H9 (cell line): ENCODE measurements around the gene RABGAP1L. TPM values are rescaled to one million over a fixed set of nuclear protein-coding genes. Genes with fewer than 3 reads are reported as not detected.

Experiments
- DNase-seq: peaks from one replicate; pipeline ENCODE4 v3.0.0-alpha.2; 2017
- H2AFZ ChIP-seq: one replicate; pipeline ENCODE4 v1.6.1; 2013; ENCODE audit warnings: mild to moderate bottlenecking, low read length, control low read depth, moderate library complexity
- H2AK5ac ChIP-seq: 2 replicates; pipeline ENCODE4 v1.6.1; 2013; ENCODE audit warnings: low read length, control low read depth, mixed read lengths; ENCODE audit not compliant: insufficient read length
- H2BK120ac ChIP-seq: one replicate; pipeline ENCODE4 v1.6.1; 2013; ENCODE audit warnings: low read depth, mild to moderate bottlenecking, low read length, control low read depth, inconsistent platforms; ENCODE audit not compliant: poor library complexity, severe bottlenecking
- H2BK12ac ChIP-seq: 2 replicates; pipeline ENCODE4 v1.6.1; 2013; ENCODE audit warnings: low read length, control low read depth, mixed read lengths, low read depth; ENCODE audit not compliant: insufficient read length
- H2BK15ac ChIP-seq: 2 replicates; pipeline ENCODE4 v1.6.1; 2013; ENCODE audit warnings: low read depth, low read length, control low read depth
- H2BK20ac ChIP-seq: one replicate; pipeline ENCODE4 v1.6.1; 2013; ENCODE audit warnings: low read depth, mild to moderate bottlenecking, low read length, control low read depth, inconsistent platforms; ENCODE audit not compliant: poor library complexity, severe bottlenecking
- H2BK5ac ChIP-seq: 2 replicates; pipeline ENCODE4 v1.6.1; 2013; ENCODE audit warnings: low read length, control low read depth, mixed read lengths; ENCODE audit not compliant: insufficient read length
- H3K14ac ChIP-seq: 2 replicates; pipeline ENCODE4 v1.6.1; 2013; ENCODE audit warnings: low read length, control low read depth; ENCODE audit not compliant: insufficient read depth
- H3K18ac ChIP-seq: 2 replicates; pipeline ENCODE4 v1.6.1; 2013; ENCODE audit warnings: low read depth, mild to moderate bottlenecking, mixed read lengths, low read length, control low read depth; ENCODE audit not compliant: insufficient read length
- H3K23ac ChIP-seq: 2 replicates; pipeline ENCODE4 v1.6.1; 2013; ENCODE audit warnings: low read length, control low read depth, mixed read lengths, low read depth; ENCODE audit not compliant: insufficient read length
- H3K23me2 ChIP-seq: 2 replicates; pipeline ENCODE4 v1.6.1; 2013; ENCODE audit warnings: low read depth, mild to moderate bottlenecking, mixed read lengths, low read length, control low read depth; ENCODE audit not compliant: insufficient read length, poor library complexity, severe bottlenecking
- H3K27ac ChIP-seq: 2 replicates; pipeline ENCODE4 v1.5.1; 2013; ENCODE audit warnings: low read length, control low read depth, mixed read lengths, low read depth; ENCODE audit not compliant: insufficient read length
- H3K27me3 ChIP-seq: 2 replicates; pipeline ENCODE4 v1.6.1; 2013; ENCODE audit warnings: low read length, control low read depth, inconsistent platforms; ENCODE audit not compliant: insufficient read depth
- H3K4ac ChIP-seq: 2 replicates; pipeline ENCODE4 v1.6.1; 2013; ENCODE audit warnings: low read depth, mild to moderate bottlenecking, control low read depth, inconsistent platforms, low read length, moderate library complexity
- H3K4me1 ChIP-seq: 2 replicates; pipeline ENCODE4 v1.6.1; 2013; ENCODE audit warnings: low read length, control low read depth, inconsistent platforms; ENCODE audit not compliant: insufficient read depth
- H3K4me2 ChIP-seq: 2 replicates; pipeline ENCODE4 v1.6.1; 2013; ENCODE audit warnings: low read length, control low read depth, mixed read lengths; ENCODE audit not compliant: insufficient read length, insufficient read depth
- H3K56ac ChIP-seq: 2 replicates; pipeline ENCODE4 v1.6.1; 2013; ENCODE audit warnings: low read depth, mild to moderate bottlenecking, mixed read lengths, low read length, control low read depth; ENCODE audit not compliant: insufficient read length
- H3K79me1 ChIP-seq: 2 replicates; pipeline ENCODE4 v1.6.1; 2013; ENCODE audit warnings: low read depth, mild to moderate bottlenecking, moderate library complexity, low read length, control low read depth, inconsistent platforms; ENCODE audit not compliant: insufficient read depth, poor library complexity, severe bottlenecking
- H3K79me2 ChIP-seq: 2 replicates; pipeline ENCODE4 v1.6.1; 2013; ENCODE audit warnings: low read length, control low read depth, inconsistent platforms; ENCODE audit not compliant: insufficient read depth
- H3K9ac ChIP-seq: 2 replicates; pipeline ENCODE4 v1.6.1; 2013; ENCODE audit warnings: low read length, control low read depth, mixed read lengths; ENCODE audit not compliant: insufficient read length; ENCODE audit errors: extremely low read depth
- H3K9me3 ChIP-seq: one replicate; pipeline ENCODE4 v1.6.1; 2013; ENCODE audit warnings: low read depth, low read length, inconsistent platforms; ENCODE audit not compliant: control insufficient read depth
- H3T11ph ChIP-seq: one replicate; pipeline ENCODE4 v1.6.1; 2013; ENCODE audit warnings: mild to moderate bottlenecking, low read length, control low read depth, inconsistent platforms
- H4K20me1 ChIP-seq: one replicate; pipeline ENCODE4 v1.6.1; 2013; ENCODE audit not compliant: control insufficient read depth, insufficient read length, insufficient read depth
- H4K5ac ChIP-seq: 2 replicates; pipeline ENCODE4 v1.6.1; 2013; ENCODE audit warnings: low read depth, mild to moderate bottlenecking, mixed read lengths, low read length, control low read depth; ENCODE audit not compliant: insufficient read length
- H4K8ac ChIP-seq: replicated peaks from 2 replicates; pipeline ENCODE4 v1.6.1; 2013; ENCODE audit warnings: low read length, control low read depth, mixed read lengths, low read depth; ENCODE audit not compliant: insufficient read length
- H4K91ac ChIP-seq: 2 replicates; pipeline ENCODE4 v1.6.1; 2013; ENCODE audit warnings: low read depth, mild to moderate bottlenecking, moderate library complexity, mixed read lengths, low read length, control low read depth; ENCODE audit not compliant: insufficient read length
- H3K27ac Mint-ChIP-seq, 3 experiments: 2 replicates in 2 of 3; 3 replicates in 1 of 3; pipeline ENCODE4 v1.8.0; 2020 to 2021; ENCODE audit warnings: mixed read lengths in 3 of 3, mild to moderate bottlenecking in 1 of 3, moderate library complexity in 1 of 3
- H3K27me3 Mint-ChIP-seq: 2 replicates; pipeline ENCODE4 v1.8.0; 2021; ENCODE audit warnings: low read depth, mild to moderate bottlenecking, moderate library complexity, mixed read lengths
- H3K36me3 Mint-ChIP-seq, 3 experiments: 2 replicates in 2 of 3; 3 replicates in 1 of 3; pipeline ENCODE4 v1.8.0; 2020 to 2021; ENCODE audit warnings: low read depth in 3 of 3, mixed read lengths in 3 of 3; ENCODE audit not compliant: insufficient read depth in 1 of 3
- H3K4me1 Mint-ChIP-seq, 2 experiments: 2 replicates each; pipeline ENCODE4 v1.8.0; 2020; ENCODE audit warnings: mixed read lengths in 2 of 2
- H3K4me3 Mint-ChIP-seq, 2 experiments: 2 replicates in 1 of 2; 3 replicates in 1 of 2; pipeline ENCODE4 v1.8.0; 2020 to 2021; ENCODE audit warnings: mild to moderate bottlenecking in 2 of 2, mixed read lengths in 2 of 2, moderate library complexity in 1 of 2
- H3K9me3 Mint-ChIP-seq, 2 experiments: 2 replicates in 1 of 2; 3 replicates in 1 of 2; pipeline ENCODE4 v1.8.0; 2020; ENCODE audit warnings: mild to moderate bottlenecking in 2 of 2, mixed read lengths in 2 of 2, moderate library complexity in 1 of 2
- WGBS: extraction: QIAGEN DNeasy Blood & Tissue Kit; methylation state at CpG from one replicate; pipeline ENCODE4 v1.1.7; 2013; ENCODE audit warnings: missing lambda C conversion rate, low lambda C conversion rate, mixed read lengths; ENCODE audit not compliant: insufficient read length; ENCODE audit errors: extremely low coverage; 5-methylcytosine and 5-hydroxymethylcytosine counted together
- total RNA-seq: library from RNA; stranded (reverse); gene quantifications from 2 replicates; pipeline ENCODE4 v1.2.1, GENCODE V29; 2021
- TF ChIP-seq, protein P1 (sequence below): fragments of 200-600 bp; sonication (generic); conservative IDR thresholded peaks from 3 replicates; pipeline ENCODE4 v1.8.0; 2021; ENCODE audit warnings: antibody characterized with exemption, mild to moderate bottlenecking

Gene RABGAP1L
- total RNA-seq, 1 experiment from 2014 or later, result 147 TPM

- no peaks in the 10 kb centered on the region for H3K27me3 ChIP-seq
- no peak overlapping the region for H3T11ph ChIP-seq
- H3K27ac Mint-ChIP-seq, result no peak overlapping the region; a peak in 2 of 7 replicates
- H4K5ac ChIP-seq, result no peak overlapping the region
- H4K20me1 ChIP-seq, result no peaks in the 10 kb centered on the region
- H4K91ac ChIP-seq, result no peak overlapping the region
- H3K27ac ChIP-seq, result no peak overlapping the region
- no peak overlapping the region for H3K23ac ChIP-seq
- H3K4ac ChIP-seq, result no peak overlapping the region
- peaks cover 6 to 38% (median 31%) of the 10 kb centered on the region in 3 experiments; a peak in 6 of 7 replicates for H3K36me3 Mint-ChIP-seq
- no peak overlapping the region for H2BK20ac ChIP-seq
- no peak overlapping the region for H4K8ac ChIP-seq
- H3K56ac ChIP-seq, result no peak overlapping the region
- no peak overlapping the region for H2BK12ac ChIP-seq
- H2BK5ac ChIP-seq, result no peak overlapping the region
- peaks cover 13% of the 10 kb centered on the region in 2 experiments for H3K4me1 Mint-ChIP-seq
- H2AK5ac ChIP-seq, result no peak overlapping the region
- no peak overlapping the region for H3K4me2 ChIP-seq
- no peaks in the 10 kb centered on the region for H3K27me3 Mint-ChIP-seq
- H2BK15ac ChIP-seq, result no peak overlapping the region
- H2BK120ac ChIP-seq, result no peak overlapping the region
- H3K23me2 ChIP-seq, result no peaks in the 10 kb centered on the region
- no peak overlapping the region for H3K18ac ChIP-seq
- H3K14ac ChIP-seq, result no peak overlapping the region
- peaks cover 3% of the 10 kb centered on the region; the same call in 1 of the 2 replicates for H3K4me1 ChIP-seq
- H3K9ac ChIP-seq, result no peak overlapping the region
- no peaks in the 10 kb centered on the region for H3K79me2 ChIP-seq
- TF ChIP-seq, protein P1, sequence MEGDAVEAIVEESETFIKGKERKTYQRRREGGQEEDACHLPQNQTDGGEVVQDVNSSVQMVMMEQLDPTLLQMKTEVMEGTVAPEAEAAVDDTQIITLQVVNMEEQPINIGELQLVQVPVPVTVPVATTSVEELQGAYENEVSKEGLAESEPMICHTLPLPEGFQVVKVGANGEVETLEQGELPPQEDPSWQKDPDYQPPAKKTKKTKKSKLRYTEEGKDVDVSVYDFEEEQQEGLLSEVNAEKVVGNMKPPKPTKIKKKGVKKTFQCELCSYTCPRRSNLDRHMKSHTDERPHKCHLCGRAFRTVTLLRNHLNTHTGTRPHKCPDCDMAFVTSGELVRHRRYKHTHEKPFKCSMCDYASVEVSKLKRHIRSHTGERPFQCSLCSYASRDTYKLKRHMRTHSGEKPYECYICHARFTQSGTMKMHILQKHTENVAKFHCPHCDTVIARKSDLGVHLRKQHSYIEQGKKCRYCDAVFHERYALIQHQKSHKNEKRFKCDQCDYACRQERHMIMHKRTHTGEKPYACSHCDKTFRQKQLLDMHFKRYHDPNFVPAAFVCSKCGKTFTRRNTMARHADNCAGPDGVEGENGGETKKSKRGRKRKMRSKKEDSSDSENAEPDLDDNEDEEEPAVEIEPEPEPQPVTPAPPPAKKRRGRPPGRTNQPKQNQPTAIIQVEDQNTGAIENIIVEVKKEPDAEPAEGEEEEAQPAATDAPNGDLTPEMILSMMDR, result no peak
- DNase-seq, result no peak
- H3K9me3 Mint-ChIP-seq, result no peaks in the 10 kb centered on the region
- H2AFZ ChIP-seq, result no peak overlapping the region
- no peak overlapping the region for H3K4me3 Mint-ChIP-seq
- H3K9me3 ChIP-seq, result no peaks in the 10 kb centered on the region
- no peaks in the 10 kb centered on the region for H3K79me1 ChIP-seq
- no CpG with 5 or more reads among the region's 2 CpGs for WGBS
These were observed 804.3 kb downstream of the RABGAP1L start for GRCh38 chr1:174963529-174964125.
